IMR-90 (cell line): ENCODE measurements around the gene WNT7B. TPM values are rescaled to one million over a fixed set of nuclear protein-coding genes. Genes with fewer than 3 reads are reported as not detected.

Source experiments
- ATAC-seq: fragments of 200-7000 bp; cut with Tn5 transposase; 2 replicates; pipeline ENCODE4 v1.9.1; 2020; ENCODE audit warnings: low read depth, mild to moderate bottlenecking, moderate library complexity
- BruUV-seq: library from RNA; stranded (reverse); fragments of 400-500 nt; replicated peaks from 2 replicates; lab custom pipeline; 2021; lab: Mats Ljungman, UMichigan
- CTCF ChIA-PET: fragments of 300-600 bp; formaldehyde crosslinking; extraction: SDS; loops from one replicate; lab custom pipeline; 2021; ENCODE audit warnings: antibody characterized with exemption; lab: Yijun Ruan, JAX
- POLR2A ChIA-PET: fragments of 300-600 bp; sonication (Branson Sonifier 250); formaldehyde crosslinking; loops from one replicate; lab custom pipeline; 2022; ENCODE audit warnings: antibody characterized with exemption; ENCODE audit not compliant: unreplicated experiment; lab: Charles Lee
- DNase-seq: peaks from one replicate; pipeline ENCODE4 v3.0.0; 2013
- H2AFZ ChIP-seq: replicated peaks from 2 replicates; pipeline ENCODE3; 2013; ENCODE audit warnings: low read length, mild to moderate bottlenecking; ENCODE audit not compliant: poor library complexity
- H2AK5ac ChIP-seq: 2 replicates; pipeline ENCODE4 v1.6.1; 2013; ENCODE audit warnings: low read depth, low read length, inconsistent platforms
- H2AK9ac ChIP-seq: replicated peaks from 2 replicates; pipeline ENCODE3; 2013; ENCODE audit warnings: mild to moderate bottlenecking, low read depth, low read length, moderate library complexity; ENCODE audit not compliant: poor library complexity
- H2BK120ac ChIP-seq: 2 replicates; pipeline ENCODE4 v1.6.1; 2013; ENCODE audit warnings: low read depth, low read length, inconsistent platforms
- H2BK15ac ChIP-seq: 3 replicates; pipeline ENCODE4 v1.6.1; 2013; ENCODE audit warnings: low read depth, low read length, inconsistent platforms
- H2BK20ac ChIP-seq: 2 replicates; pipeline ENCODE4 v1.6.1; 2013; ENCODE audit warnings: low read depth, mild to moderate bottlenecking, inconsistent platforms, low read length, moderate library complexity
- H2BK5ac ChIP-seq: 2 replicates; pipeline ENCODE4 v1.6.1; 2013; ENCODE audit warnings: mild to moderate bottlenecking, low read depth, low read length, inconsistent platforms; ENCODE audit not compliant: poor library complexity, severe bottlenecking
- H3K14ac ChIP-seq: replicated peaks from 2 replicates; pipeline ENCODE4 v1.6.1; 2013; ENCODE audit warnings: low read depth, low read length, inconsistent platforms
- H3K18ac ChIP-seq: 2 replicates; pipeline ENCODE4 v1.6.1; 2013; ENCODE audit warnings: low read depth, low read length, control low read depth
- H3K23ac ChIP-seq: 2 replicates; pipeline ENCODE4 v1.6.1; 2013; ENCODE audit warnings: low read depth, low read length, inconsistent platforms
- H3K27ac ChIP-seq: 2 replicates; pipeline ENCODE4 v1.5.1; 2013; ENCODE audit warnings: mild to moderate bottlenecking, control low read depth, low read length; ENCODE audit not compliant: insufficient read depth
- H3K27me3 ChIP-seq: 2 replicates; pipeline ENCODE4 v1.6.1; 2013; ENCODE audit warnings: low read length; ENCODE audit not compliant: control insufficient read depth, insufficient read depth
- H3K36me3 ChIP-seq: 2 replicates; pipeline ENCODE4 v1.6.1; 2013; ENCODE audit warnings: low read length, mixed read lengths; ENCODE audit not compliant: control insufficient read depth, insufficient read depth
- H3K4ac ChIP-seq: 2 replicates; pipeline ENCODE4 v1.6.1; 2013; ENCODE audit warnings: low read depth, low read length, inconsistent platforms
- H3K4me1 ChIP-seq: 2 replicates; pipeline ENCODE4 v1.6.1; 2013; ENCODE audit warnings: low read length, mixed read lengths; ENCODE audit not compliant: control insufficient read depth, insufficient read depth
- H3K4me2 ChIP-seq: 2 replicates; pipeline ENCODE4 v1.6.1; 2013; ENCODE audit warnings: low read depth, mild to moderate bottlenecking, control low read depth, low read length, moderate library complexity
- H3K4me3 ChIP-seq: 2 replicates; pipeline ENCODE4 v1.5.1; 2013; ENCODE audit warnings: low read depth, mild to moderate bottlenecking, control low read depth, low read length, moderate library complexity; ENCODE audit not compliant: insufficient read depth
- H3K56ac ChIP-seq: 2 replicates; pipeline ENCODE4 v1.6.1; 2013; ENCODE audit warnings: low read length, inconsistent platforms; ENCODE audit not compliant: insufficient read depth; ENCODE audit errors: extremely low read depth
- H3K79me1 ChIP-seq, 2 experiments: 2 replicates each; pipeline ENCODE4 v1.6.1; 2013; ENCODE audit warnings: low read length in 2 of 2, inconsistent platforms in 1 of 2, low read depth in 1 of 2
- H3K9ac ChIP-seq: 2 replicates; pipeline ENCODE4 v1.6.1; 2013; ENCODE audit warnings: low read depth, low read length, control low read depth
- H3K9me1 ChIP-seq: 2 replicates; pipeline ENCODE4 v1.6.1; 2013; ENCODE audit warnings: low read length, inconsistent platforms; ENCODE audit not compliant: insufficient read depth
- H3K9me3 ChIP-seq: 2 replicates; pipeline ENCODE4 v1.6.1; 2013; ENCODE audit warnings: low read length; ENCODE audit not compliant: control insufficient read depth, insufficient read depth
- H4K20me1 ChIP-seq: 2 replicates; pipeline ENCODE4 v1.6.1; 2013; ENCODE audit warnings: low read length, inconsistent platforms; ENCODE audit not compliant: insufficient read depth
- H4K5ac ChIP-seq: 2 replicates; pipeline ENCODE4 v1.6.1; 2013; ENCODE audit warnings: mild to moderate bottlenecking, low read depth, low read length, control low read depth
- H4K8ac ChIP-seq, 2 experiments: 2 replicates each; pipeline ENCODE4 v1.6.1; 2013; ENCODE audit warnings: low read depth in 2 of 2, low read length in 2 of 2, control low read depth in 1 of 2, inconsistent platforms in 1 of 2
- H4K91ac ChIP-seq: 2 replicates; pipeline ENCODE4 v1.6.1; 2013; ENCODE audit warnings: low read depth, low read length, inconsistent platforms; ENCODE audit not compliant: insufficient read depth
- BHLHE40 ChIP-seq: fragments of 150-350 bp; IDR thresholded peaks from 2 replicates; pipeline ENCODE4 v1.6.1; 2016; ENCODE audit warnings: mild to moderate bottlenecking, low read depth, low read length
- CEBPB ChIP-seq: IDR thresholded peaks from 2 replicates; pipeline ENCODE4 v1.6.1; 2012; ENCODE audit warnings: low read depth, low read length, improper control_type of control experiment
- CHD1 ChIP-seq: IDR thresholded peaks from 2 replicates; pipeline ENCODE4 v1.6.1; 2012; ENCODE audit warnings: low read depth, low read length, improper control_type of control experiment
- CTCF ChIP-seq: conservative IDR thresholded peaks from 2 replicates; pipeline ENCODE4 v1.5.1; 2012; ENCODE audit warnings: mild to moderate bottlenecking, low read depth, low read length, improper control_type of control experiment
- ELK1 ChIP-seq: fragments of 150-350 bp; IDR thresholded peaks from 2 replicates; pipeline ENCODE4 v1.6.1; 2016; ENCODE audit warnings: low read depth, mild to moderate bottlenecking, low read length, moderate library complexity, borderline replicate concordance
- FOS ChIP-seq: fragments of 150-350 bp; IDR thresholded peaks from 2 replicates; pipeline ENCODE4 v1.6.1; 2016; ENCODE audit warnings: low read depth, low read length
- MAFK ChIP-seq: IDR thresholded peaks from 2 replicates; pipeline ENCODE4 v1.6.1; 2012; ENCODE audit warnings: low read depth, low read length, improper control_type of control experiment
- MAZ ChIP-seq: IDR thresholded peaks from 2 replicates; pipeline ENCODE4 v1.6.1; 2012; ENCODE audit warnings: low read depth, mild to moderate bottlenecking, low read length, improper control_type of control experiment, moderate library complexity, borderline replicate concordance
- MXI1 ChIP-seq: IDR thresholded peaks from 2 replicates; pipeline ENCODE4 v1.6.1; 2012; ENCODE audit warnings: low read depth, mild to moderate bottlenecking, low read length, moderate library complexity, borderline replicate concordance
- NFE2L2 ChIP-seq: fragments of 150-350 bp; IDR thresholded peaks from 2 replicates; pipeline ENCODE4 v1.6.1; 2016; ENCODE audit warnings: low read depth, mild to moderate bottlenecking, low read length
- POLR2A ChIP-seq: IDR thresholded peaks from 2 replicates; pipeline ENCODE4 v1.6.1; 2012; ENCODE audit warnings: mild to moderate bottlenecking, low read depth, low read length
- RAD21 ChIP-seq: IDR thresholded peaks from 2 replicates; pipeline ENCODE4 v1.6.1; 2012; ENCODE audit warnings: low read length, improper control_type of control experiment
- RCOR1 ChIP-seq: IDR thresholded peaks from 2 replicates; pipeline ENCODE4 v1.6.1; 2012; ENCODE audit warnings: mild to moderate bottlenecking, low read length, improper control_type of control experiment; ENCODE audit not compliant: insufficient replicate concordance
- RFX5 ChIP-seq: IDR thresholded peaks from 2 replicates; pipeline ENCODE4 v1.8.0; 2012; ENCODE audit warnings: low read depth, mild to moderate bottlenecking, low read length, moderate library complexity
- SMC3 ChIP-seq: fragments of 150-350 bp; IDR thresholded peaks from 2 replicates; pipeline ENCODE4 v1.6.1; 2016; ENCODE audit warnings: low read depth, mild to moderate bottlenecking, antibody characterized with exemption, low read length, moderate library complexity
- USF2 ChIP-seq: fragments of 150-350 bp; IDR thresholded peaks from 2 replicates; pipeline ENCODE4 v1.6.1; 2017; ENCODE audit warnings: mild to moderate bottlenecking, antibody characterized with exemption, low read length, low read depth
- WGBS, 2 experiments: methylation state at CpG; one replicate each; pipeline versions ENCODE4 v1.1.5 to v1.1.7; 2013; ENCODE audit warnings: missing lambda C conversion rate in 2 of 2; ENCODE audit not compliant: insufficient read length in 1 of 2; ENCODE audit errors: extremely low coverage in 2 of 2; 5-methylcytosine and 5-hydroxymethylcytosine counted together
- dilution Hi-C: fragments of 300-500 bp; cut with HindIII; formaldehyde crosslinking; loops from one replicate; pipeline ENCODE4 v1.14.3; 2018; ENCODE audit warnings: low sequenced_read_pairs; ENCODE audit not compliant: unreplicated experiment
- in situ Hi-C: fragments of 300-500 bp; cut with MboI; formaldehyde crosslinking; loops from 3 replicates; pipeline ENCODE4 v1.14.3; 2019; ENCODE audit warnings: low sequenced_read_pairs, inconsistent platforms, mixed read lengths
- intact Hi-C: fragments of 100-400 bp; cut with micrococcal nuclease; formaldehyde crosslinking; loops from 2 replicates; pipeline ENCODE4 v1.10.0; 2022
- polyA plus RNA-seq, 3 experiments: library from polyadenylated mRNA; depleted of rRNA; stranded (reverse); fragments of >200 nt; gene quantifications; 2 replicates each; pipeline ENCODE4 v1.2.3, GENCODE V29; 2012; ENCODE audit warnings: low replicate concordance in 1 of 3
- total RNA-seq: library from RNA; depleted of rRNA; stranded (reverse); fragments of >200 nt; gene quantifications from 2 replicates; pipeline ENCODE4 v1.2.3, GENCODE V29; 2012

WNT7B gene
- total and polyA plus RNA-seq, 2 of the 4 experiments (the other 2 are of a cell fraction): under 0.01 to 0.15 TPM

- Histone ChIP-seq H3K4me1 (peaks cover 12% of the 10 kb centered on the region), H2AFZ (peak overlapping the region; percentile 67), H3K9ac (no peak overlapping the region), H3K56ac (no peak overlapping the region), H2BK120ac (no peak overlapping the region), H2AK9ac (no peak overlapping the region), H2AK5ac (no peak overlapping the region), H2BK20ac (no peak overlapping the region), H3K23ac (no peak overlapping the region), H3K27ac (no peak overlapping the region), H2BK15ac (no peak overlapping the region), H4K20me1 (peaks cover 2% of the 10 kb centered on the region; the same call in 1 of the 2 replicates), H3K9me1 (peaks cover 10% of the 10 kb centered on the region), H3K9me3 (no peaks in the 10 kb centered on the region), H4K8ac (no peak overlapping the region), H3K4me2 (no peak overlapping the region), H3K14ac (no peak overlapping the region), H3K36me3 (no peaks in the 10 kb centered on the region), H3K79me1 (0 out of 4 replicates have a peak, but pooled peaks cover 0 to 5% of the 10 kb centered on the region in 2 experiments), H3K18ac (no peak overlapping the region), H3K4me3 (no peak overlapping the region), H3K27me3 (peaks cover 12% of the 10 kb centered on the region; the same call in 1 of the 2 replicates), H3K4ac (no peak overlapping the region), H4K5ac (no peak overlapping the region), H2BK5ac (no peak overlapping the region), H4K91ac (no peak overlapping the region)
- POLR2A ChIA-PET: no interaction called here
- DNase-seq (no peak), ATAC-seq (no peak)
- no CpG with 5 or more reads among the region's 12 CpGs for WGBS, 2 experiments
- TF ChIP-seq USF2 (no peak), CHD1 (no peak), CEBPB (no peak), MXI1 (no peak), POLR2A (no peak), RFX5 (no peak), ELK1 (no peak), MAFK (no peak), MAZ (no peak), BHLHE40 (no peak), NFE2L2 (no peak), FOS (no peak), SMC3 (no peak), CTCF (no peak), RCOR1 (no peak), RAD21 (no peak)
- intact Hi-C loops: no loop called here
- dilution Hi-C loops: no loop called here
- in situ Hi-C loops: no loop called here
- CTCF ChIA-PET: no interaction called here
- no TSS peak for BruUV-seq
Observed at GRCh38 chr22:45964372-45964771, 12.6 kb downstream of the WNT7B start.
